H4 (cell line): ENCODE results near the gene MBP. TPM values are rescaled to one million over a fixed set of nuclear protein-coding genes. Genes with fewer than 3 reads are reported as not detected.

ENCODE experiments used
- DNase-seq: peaks from one replicate; pipeline ENCODE4 v3.0.0-alpha.2; 2015; ENCODE audit warnings: low spot score
- total RNA-seq: library from RNA; depleted of rRNA; stranded (reverse); fragments of >200 nt; shearing (Covaris generic); gene quantifications from 2 replicates; pipeline ENCODE4 v1.2.3, GENCODE V29; 2014

Gene MBP
- total RNA-seq, 1 experiment from 2014 or later: 0.35 TPM

GRCh38 chr18:76988827-76989646 lies 143.5 kb downstream of the MBP start:
- DNase-seq: no peak

GRCh38 chr18:76988031-76988826 lies 144.4 kb downstream of the MBP start:
- DNase-seq: no peak

- no peak for DNase-seq
Observed at GRCh38 chr18:76986406-76986805, 146.2 kb downstream of the MBP start.

GRCh38 chr18:76985951-76986236 lies 146.7 kb downstream of the MBP start:
- no peak for DNase-seq

- no peak for DNase-seq
Observed at GRCh38 chr18:76985156-76985950, 147.2 kb downstream of the MBP start.

GRCh38 chr18:76984193-76985155 lies 148.1 kb downstream of the MBP start:
- no peak for DNase-seq

- no peak for DNase-seq
Observed at GRCh38 chr18:76983613-76984051, 149.0 kb downstream of the MBP start.

- peak; percentile 76 for DNase-seq
Observed at GRCh38 chr18:76982841-76983583, 149.6 kb downstream of the MBP start.

GRCh38 chr18:76982038-76982437 lies 150.5 kb downstream of the MBP start:
- DNase-seq: no peak

GRCh38 chr18:76981396-76981968 lies 151.1 kb downstream of the MBP start:
- DNase-seq: no peak

GRCh38 chr18:76980663-76981395 lies 151.8 kb downstream of the MBP start:
- no peak for DNase-seq

GRCh38 chr18:76979906-76980305 lies 152.7 kb downstream of the MBP start:
- no peak for DNase-seq

- no peak for DNase-seq
Observed at GRCh38 chr18:76979111-76979751, 153.4 kb downstream of the MBP start.

- no peak for DNase-seq
Observed at GRCh38 chr18:76978616-76979015, 154.0 kb downstream of the MBP start.

GRCh38 chr18:76977684-76978232 lies 154.8 kb downstream of the MBP start:
- DNase-seq: no peak

- DNase-seq: no peak
Observed at GRCh38 chr18:76977108-76977621, 155.4 kb downstream of the MBP start.

GRCh38 chr18:76975577-76976110 lies 156.9 kb downstream of the MBP start:
- no peak for DNase-seq

- DNase-seq: no peak
Observed at GRCh38 chr18:76974386-76974785, 158.2 kb downstream of the MBP start.
